DLD1 (cell line): Measurements from ENCODE around the gene DLEC1.
"Not testable (repeated sequence)": the region's sequence is repeated elsewhere in the genome, so short reads cannot be mapped to it uniquely, and the experiment has no call there.

Experiments
- in situ Hi-C: cut with HindIII; loops from 2 replicates; pipeline ENCODE4 v1.10.0; 2017; ENCODE audit warnings: low sequenced_read_pairs

DLEC1 gene

GRCh38 chr3:38133557-38134405 is 94.8 kb downstream of the DLEC1 start:
- in situ Hi-C loops, result no loop called here

- in situ Hi-C loops, result not testable (repeated sequence)
Measured at GRCh38 chr3:38134517-38135143, 95.6 kb downstream of the DLEC1 start.

GRCh38 chr3:38135621-38136277 is 96.7 kb downstream of the DLEC1 start:
- in situ Hi-C loops, result not testable (repeated sequence)

GRCh38 chr3:38136393-38136776 is 97.4 kb downstream of the DLEC1 start:
- in situ Hi-C loops, result no loop called here

- in situ Hi-C loops, result no loop called here
Measured at GRCh38 chr3:38136777-38137614, 98.0 kb downstream of the DLEC1 start, which contains the start of gene ACAA1. Gene ACAA1, minus strand, starts transcription at chr3:38137127. Its CDS starts 92 bp downstream, at chr3:38137035.

GRCh38 chr3:38137615-38138348 is 98.8 kb downstream of the DLEC1 start:
- in situ Hi-C loops, result no loop called here

GRCh38 chr3:38138349-38139190 is 99.6 kb downstream of the DLEC1 start, which contains the start of gene MYD88:
Gene MYD88, plus strand, starts transcription at chr3:38138661. Its CDS starts 40 bp downstream, at chr3:38138701.
- in situ Hi-C loops, result no loop called here

GRCh38 chr3:38139191-38139590 is 100.2 kb downstream of the DLEC1 start:
- in situ Hi-C loops, result no loop called here

- in situ Hi-C loops, result no loop called here
Measured at GRCh38 chr3:38139652-38140051, 100.6 kb downstream of the DLEC1 start.

GRCh38 chr3:38140326-38141172 is 101.5 kb downstream of the DLEC1 start:
- in situ Hi-C loops, result no loop called here

- in situ Hi-C loops, result no loop called here
Measured at GRCh38 chr3:38141173-38141951, 102.4 kb downstream of the DLEC1 start.

- in situ Hi-C loops, result no loop called here
Measured at GRCh38 chr3:38141952-38142273, 102.9 kb downstream of the DLEC1 start.

- in situ Hi-C loops, result no loop called here
Measured at GRCh38 chr3:38142959-38143358, 104.0 kb downstream of the DLEC1 start.

GRCh38 chr3:38143511-38143910 is 104.5 kb downstream of the DLEC1 start:
- in situ Hi-C loops, result no loop called here

GRCh38 chr3:38146504-38146903 is 107.5 kb downstream of the DLEC1 start:
- in situ Hi-C loops, result no loop called here

GRCh38 chr3:38147421-38147820 is 108.4 kb downstream of the DLEC1 start:
- in situ Hi-C loops, result no loop called here

GRCh38 chr3:38148311-38148882 is 109.4 kb downstream of the DLEC1 start:
- in situ Hi-C loops, result no loop called here
